GM19193 (cell line): Measurements from ENCODE around the gene HK1.

Source experiments
- POLR2A ChIP-seq: IDR thresholded peaks from 4 replicates; pipeline ENCODE4 v1.6.1; 2011; ENCODE audit not compliant: insufficient read depth, insufficient read length; ENCODE audit errors: extremely low read depth

The HK1 gene

DNA sequence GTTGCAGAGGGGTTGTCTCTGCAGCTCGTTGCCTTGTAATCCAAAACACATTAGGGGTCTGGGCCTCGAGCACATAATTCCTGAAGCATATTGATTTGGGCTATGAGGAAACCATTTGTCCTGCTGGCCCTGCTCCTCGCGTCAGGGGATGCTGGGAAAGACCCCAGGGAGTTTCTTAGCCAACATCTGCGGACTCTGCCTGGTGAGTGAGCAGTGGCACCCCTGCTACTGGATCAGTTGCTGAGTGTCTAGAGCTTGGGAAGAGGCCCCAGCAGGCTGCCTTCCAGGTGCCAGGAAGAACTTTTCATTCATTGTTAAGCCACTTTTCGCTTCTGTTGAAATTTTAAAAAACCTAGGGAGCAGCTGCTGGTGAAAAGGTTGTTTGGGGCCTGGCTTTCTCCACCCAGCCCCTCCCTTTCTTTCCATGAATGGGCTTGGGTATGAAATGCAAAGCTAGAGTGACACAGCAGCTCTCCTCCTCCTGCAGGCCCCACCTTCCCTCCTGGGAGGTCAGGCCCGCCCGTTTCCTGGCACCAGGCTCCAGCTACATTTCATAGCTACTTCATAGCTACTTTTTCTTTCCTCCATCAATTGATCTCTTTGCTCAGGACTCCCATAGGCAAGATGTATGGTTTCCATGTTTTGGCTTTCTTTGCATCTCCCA is 111.7 kb downstream of the HK1 start:
- no peak for TF ChIP-seq POLR2A

DNA sequence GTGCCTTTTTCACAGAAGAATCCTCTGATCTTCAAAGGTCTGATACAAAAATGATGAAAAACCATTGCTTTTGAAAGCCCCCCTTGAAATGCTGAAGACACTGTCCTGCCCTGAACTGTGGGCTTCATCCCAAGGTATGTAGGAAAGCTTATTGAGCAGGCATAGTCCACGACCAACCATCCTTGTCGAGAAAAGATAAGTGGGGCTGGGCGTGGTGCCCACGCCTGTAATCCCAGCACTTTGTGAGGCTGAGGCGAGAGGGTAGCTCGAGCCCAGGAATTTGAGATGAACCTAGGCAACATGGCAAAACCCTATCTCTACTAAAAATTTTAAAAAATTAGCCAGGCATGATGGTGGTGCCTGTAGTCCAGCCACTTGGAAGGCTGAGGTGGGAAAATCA is 112.9 kb downstream of the HK1 start:
- TF ChIP-seq POLR2A = no peak

DNA sequence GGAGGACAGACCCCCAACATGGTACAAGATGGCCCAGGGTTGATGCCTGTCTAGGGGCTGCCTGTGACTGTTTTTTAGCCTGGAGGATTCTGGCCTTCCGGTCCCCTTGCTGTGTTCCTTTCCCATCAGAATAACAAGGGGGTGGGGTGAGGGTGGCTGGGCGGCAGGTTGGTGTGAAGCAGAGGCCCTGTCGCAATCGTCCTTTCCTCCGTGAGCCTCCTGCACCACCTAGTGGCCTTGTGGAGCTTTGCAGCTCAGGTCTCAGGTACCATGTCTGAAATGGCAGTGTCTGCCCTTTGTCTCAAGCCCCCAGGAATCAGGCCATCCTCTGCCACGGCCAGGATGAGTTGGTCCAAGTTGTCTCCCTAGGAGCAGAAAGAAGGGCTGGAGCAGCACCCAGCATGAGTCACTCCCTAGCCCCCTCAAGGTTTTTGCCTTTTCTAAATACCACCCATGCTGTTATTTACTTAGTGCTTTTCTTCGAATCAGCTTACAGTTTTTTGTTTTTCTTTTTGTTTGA is 114.2 kb downstream of the HK1 start:
- TF ChIP-seq POLR2A = no peak

DNA sequence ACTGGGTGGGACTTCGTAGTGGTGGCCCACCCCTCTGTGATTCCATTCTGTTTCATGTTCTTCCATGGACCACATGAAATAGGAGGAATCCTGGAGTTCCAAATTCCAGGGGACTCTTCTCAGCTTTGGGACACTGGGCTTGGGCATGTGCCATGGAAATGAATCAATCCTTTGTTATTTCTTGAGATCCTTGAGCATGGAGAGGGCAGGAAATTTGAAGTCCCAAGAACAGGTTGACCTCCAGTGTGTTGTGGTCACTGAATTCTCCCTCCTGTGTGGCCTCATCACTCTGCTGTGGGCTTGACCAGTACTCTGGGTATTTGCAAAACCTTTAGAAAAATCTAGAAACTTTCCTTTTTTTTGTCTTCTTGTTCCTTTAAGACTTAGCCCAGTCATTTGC is 115.7 kb downstream of the HK1 start:
- TF ChIP-seq POLR2A = no peak

DNA sequence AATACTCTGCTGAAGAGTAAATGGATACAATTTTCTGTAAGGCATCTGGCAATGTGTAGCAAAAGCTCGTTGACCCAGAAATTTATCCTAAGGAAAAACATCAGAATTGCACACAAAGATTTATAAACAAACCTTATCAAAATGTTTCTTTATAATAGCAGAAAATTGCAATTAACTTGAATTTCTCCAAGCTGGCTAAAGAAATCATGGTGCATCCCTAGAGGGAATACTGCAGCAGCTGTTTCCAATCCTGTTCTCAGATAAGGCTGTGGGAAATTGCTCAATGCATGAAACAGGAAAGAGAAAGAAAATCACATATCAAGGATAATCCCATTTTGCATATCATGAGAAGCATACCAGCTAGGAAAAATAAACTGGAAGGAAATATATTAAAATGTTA is 119.7 kb downstream of the HK1 start:
- TF ChIP-seq POLR2A = no peak

DNA sequence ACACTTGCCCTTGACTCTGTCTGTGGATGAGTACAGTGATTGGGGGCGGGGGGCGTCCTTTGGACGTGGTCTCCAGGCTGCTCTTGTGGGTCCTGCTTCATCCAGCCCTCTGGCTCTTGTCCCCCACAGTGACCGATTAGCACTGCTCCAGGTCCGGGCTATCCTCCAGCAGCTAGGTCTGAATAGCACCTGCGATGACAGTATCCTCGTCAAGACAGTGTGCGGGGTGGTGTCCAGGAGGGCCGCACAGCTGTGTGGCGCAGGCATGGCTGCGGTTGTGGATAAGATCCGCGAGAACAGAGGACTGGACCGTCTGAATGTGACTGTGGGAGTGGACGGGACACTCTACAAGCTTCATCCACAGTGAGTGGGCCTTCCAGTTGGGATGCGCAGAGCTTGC is 120.2 kb downstream of the HK1 start:
- TF ChIP-seq POLR2A = no peak

DNA sequence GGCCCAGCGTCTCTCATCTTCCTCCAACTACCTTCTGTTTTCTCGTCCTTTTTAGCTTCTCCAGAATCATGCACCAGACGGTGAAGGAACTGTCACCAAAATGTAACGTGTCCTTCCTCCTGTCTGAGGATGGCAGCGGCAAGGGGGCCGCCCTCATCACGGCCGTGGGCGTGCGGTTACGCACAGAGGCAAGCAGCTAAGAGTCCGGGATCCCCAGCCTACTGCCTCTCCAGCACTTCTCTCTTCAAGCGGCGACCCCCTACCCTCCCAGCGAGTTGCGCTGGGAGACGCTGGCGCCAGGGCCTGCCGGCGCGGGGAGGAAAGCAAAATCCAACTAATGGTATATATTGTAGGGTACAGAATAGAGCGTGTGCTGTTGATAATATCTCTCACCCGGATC is 122.6 kb downstream of the HK1 start:
- TF ChIP-seq POLR2A = no peak

DNA sequence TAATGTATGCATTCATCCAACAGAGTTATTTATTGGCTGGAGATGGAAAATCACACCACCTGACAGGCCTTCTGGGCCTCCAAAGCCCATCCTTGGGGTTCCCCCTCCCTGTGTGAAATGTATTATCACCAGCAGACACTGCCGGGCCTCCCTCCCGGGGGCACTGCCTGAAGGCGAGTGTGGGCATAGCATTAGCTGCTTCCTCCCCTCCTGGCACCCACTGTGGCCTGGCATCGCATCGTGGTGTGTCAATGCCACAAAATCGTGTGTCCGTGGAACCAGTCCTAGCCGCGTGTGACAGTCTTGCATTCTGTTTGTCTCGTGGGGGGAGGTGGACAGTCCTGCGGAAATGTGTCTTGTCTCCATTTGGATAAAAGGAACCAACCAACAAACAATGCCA is 123.1 kb downstream of the HK1 start:
- no peak for TF ChIP-seq POLR2A

DNA sequence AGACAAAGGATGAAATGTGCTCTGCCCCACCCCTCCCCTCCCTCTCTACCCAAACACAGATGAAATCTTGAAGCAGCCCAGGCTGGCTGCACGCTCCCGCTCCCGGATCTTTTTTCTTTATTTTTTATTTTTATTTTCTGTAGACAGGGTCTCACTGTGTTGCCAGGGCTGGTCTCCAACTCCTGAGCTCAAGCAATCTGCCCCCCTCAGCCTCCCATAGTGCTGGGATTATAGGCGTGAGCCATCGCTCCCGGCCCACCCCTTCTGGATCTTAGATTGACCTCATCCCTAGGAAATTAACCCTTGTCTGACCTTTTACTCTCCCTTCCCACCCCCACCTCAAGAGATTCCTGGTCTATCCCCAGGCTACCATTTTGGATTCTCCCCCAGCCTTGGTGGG is 124.1 kb downstream of the HK1 start:
- TF ChIP-seq POLR2A = no peak

DNA sequence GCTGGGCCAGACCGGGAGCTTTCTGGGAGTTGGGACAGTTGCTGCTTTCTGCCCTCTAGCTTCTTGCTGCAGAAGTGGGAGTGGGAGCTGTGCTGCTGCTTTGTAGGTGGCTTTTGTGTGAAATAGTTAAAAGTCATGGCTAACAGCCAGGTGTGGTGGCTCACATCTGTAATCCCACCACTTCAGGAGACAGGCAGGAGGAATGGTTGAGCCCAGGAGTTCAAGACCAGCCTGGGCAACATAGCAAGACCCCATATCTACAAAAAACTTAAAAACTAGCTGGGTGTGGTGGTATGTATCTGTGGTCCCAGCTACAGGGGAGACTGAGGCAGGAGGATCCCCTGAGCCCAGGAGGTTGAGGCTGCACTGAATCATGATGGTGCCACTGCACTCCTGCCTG is 124.8 kb downstream of the HK1 start:
- no peak for TF ChIP-seq POLR2A

DNA sequence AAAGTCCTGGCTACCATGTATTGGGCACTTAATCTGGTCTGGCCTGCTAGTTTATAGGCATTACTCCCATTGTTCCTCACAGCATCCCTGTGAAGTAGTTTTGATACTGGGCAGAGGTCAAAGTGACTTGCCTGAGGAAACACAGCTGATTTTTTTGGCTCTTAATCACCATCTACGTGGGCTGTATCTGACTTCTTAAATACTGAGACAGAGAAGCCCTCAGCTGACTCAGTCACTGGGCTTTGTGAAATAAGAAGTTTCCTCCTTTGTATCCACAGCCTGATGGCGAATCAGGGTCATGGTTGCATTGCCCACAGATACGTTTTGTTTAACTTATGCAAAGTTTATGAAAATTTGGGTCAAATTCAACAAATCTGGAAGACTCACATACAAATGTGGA is 125.2 kb downstream of the HK1 start:
- TF ChIP-seq POLR2A = no peak

DNA sequence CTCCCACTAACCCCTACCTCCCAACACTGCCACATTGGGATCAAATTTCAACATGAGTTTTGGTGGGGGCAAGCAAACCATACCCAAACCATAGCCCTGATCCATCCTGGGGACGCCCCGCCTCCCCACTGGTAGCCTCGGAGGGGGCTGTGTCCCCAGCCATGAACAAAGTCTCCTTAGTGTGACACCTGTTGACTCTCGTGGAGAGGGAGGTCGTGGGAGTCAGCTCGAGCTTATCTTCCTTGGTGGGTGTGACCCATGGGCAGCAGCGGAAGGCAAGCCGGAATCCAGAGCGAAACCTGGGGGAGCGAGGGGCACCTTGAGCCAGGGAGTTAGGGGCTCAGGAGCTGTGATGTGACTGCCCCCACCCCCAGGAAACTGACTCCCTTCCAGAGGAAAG is 126.5 kb downstream of the HK1 start:
- TF ChIP-seq POLR2A = no peak

DNA sequence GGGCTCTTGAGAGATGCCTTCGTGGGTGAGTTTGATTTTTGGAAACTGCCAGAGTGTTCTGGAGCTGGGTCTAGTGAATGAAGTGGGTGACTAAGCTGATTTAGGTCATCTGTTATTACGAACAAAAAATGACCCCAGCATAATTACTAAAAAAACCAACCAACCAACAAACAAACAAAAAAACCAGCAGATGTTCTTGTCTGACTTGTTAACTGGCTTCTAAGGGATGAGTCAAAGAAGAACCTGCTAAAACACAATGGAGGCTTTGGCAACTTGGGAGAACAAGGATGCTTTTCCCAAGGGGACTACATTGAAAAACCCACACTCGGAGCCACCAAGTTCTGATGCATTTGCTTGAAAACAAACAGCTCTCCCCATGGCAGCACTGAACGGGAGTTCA is 126.9 kb downstream of the HK1 start:
- TF ChIP-seq POLR2A = no peak

DNA sequence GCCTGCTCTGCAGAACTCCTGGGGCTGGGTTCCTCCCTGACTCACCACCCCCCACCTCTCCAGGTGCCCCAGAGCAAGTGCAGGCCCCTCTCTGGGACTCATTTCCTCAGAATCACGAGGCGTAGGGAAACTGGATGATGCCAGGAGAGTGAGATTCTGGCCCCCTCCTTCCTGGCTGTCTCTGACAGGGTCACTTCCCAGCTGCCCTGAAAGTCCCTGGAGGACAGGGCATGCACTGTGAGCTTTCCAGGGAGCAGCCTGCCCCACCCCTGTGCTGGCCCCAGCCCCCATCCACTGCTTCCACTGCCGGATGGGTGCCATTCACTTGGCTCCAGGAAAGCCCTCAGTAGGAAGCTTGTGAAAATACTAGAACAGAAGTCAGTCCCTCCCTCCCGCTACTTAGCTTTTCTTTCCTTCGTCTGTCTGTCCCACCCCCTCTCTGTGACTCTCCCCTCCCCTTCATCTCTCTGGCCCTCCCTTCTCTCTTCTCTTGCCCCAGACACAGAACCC is 128.1 kb downstream of the HK1 start:
- no peak for TF ChIP-seq POLR2A

DNA sequence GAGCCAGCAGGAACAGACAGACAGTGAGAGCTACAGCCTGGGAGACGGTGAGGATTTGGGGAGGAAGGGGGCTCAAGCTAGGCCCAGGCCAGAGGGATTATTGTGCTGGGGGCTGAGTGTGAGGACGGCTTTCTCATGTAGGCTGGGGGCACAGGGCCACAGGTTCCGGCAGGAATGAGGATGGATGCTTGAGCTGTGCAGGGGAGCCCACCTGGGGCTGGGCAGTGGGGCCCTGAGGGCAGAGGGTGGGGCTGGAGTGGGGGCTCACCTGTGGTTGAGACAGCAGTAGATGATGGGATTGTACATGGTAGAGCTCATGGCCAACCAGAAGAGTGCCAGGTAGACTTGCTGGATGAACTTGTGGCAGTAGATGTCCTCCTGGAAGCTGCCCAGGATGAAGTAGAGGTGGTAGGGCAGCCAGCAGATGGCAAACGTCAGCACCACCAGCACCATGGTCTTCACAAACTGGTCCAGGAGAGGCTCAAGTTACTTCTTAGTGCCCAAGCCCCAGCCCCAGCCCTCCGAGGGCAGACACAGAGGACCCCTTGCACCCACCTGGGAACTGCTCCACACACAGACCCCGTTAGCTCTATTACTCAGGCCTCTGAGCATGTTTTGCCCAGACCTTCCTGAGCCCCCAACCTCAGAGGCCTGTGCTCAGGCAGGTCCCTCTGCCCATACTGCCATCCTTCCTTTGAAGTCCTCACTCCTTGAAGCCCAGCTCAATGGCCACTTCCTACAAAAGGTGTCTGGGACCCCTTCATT is 128.7 kb downstream of the HK1 start:
- TF ChIP-seq POLR2A = no peak

DNA sequence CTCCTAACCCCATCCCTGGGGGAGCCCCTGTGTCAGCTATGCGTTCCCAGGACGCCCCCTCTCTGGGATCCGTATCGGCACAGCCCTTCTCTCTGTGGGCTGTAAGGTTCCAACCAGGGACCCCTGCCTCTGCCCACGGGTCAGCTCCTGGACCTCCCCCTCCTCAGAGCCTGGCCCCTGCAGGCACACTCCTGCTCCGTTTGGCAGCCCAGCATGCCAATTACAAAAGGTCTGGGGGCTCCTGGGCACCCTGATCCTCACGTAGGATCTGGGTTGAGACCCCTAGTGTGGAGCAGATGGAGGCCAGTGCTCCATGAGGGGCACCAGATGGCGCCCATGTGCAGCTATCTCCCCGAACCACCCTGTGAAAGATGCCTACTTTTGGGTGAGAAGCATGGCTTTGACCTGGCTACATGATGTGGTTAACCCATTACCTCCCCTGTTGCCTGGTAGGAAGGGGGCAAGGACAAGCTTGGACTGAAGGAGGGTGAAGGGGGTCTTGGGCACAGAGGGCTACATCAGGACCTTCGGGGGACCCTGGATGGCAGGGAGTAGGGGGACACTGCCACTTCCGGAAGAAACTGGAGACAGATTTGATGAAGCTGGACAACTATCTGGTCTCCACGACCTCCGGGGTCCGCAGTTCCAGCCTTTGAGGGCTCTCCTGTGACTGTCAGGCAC is 129.5 kb downstream of the HK1 start:
- TF ChIP-seq POLR2A = no peak

DNA sequence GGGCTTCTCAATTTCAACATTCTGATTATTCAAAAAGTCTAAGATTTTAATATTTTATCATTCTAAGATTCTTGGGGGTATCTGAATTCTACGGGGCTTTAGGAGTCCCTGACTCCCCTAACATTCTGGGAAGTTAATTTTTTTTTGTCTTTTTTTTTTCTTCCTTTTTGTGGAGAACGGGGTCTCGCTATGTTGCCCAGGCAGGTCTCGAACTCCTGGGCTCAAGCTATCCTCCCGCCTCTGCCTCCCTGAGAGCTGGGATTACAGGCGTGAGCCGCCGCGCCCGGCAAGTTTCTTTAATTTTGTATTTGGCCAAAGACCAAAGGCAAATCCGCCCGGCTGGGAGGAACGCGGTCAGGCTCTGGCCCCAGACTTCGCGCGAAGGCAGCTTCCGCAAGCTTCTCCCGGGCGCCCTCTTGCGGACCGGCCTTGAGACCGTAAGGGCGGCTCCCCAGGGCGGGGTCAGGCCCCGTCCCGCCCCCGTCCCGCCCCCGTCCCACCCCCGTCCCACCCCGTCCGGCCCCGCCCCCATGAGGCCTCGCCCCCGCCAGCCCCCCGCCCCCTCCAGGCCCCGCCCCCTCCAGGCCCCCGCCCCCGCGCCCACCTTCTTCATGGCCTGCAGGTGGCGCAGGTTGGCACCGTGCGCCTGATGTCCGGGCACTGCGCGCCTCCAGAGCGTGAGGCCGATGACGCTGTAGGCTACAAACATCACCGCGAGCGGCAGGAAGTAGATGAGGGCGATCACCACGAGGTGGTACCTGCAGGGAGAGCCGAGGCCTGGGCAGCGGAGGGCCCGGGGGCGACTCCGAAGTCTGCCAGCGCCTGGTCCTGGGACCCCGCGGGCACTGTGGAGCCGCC is 130.3 kb downstream of the HK1 start:
- TF ChIP-seq POLR2A = peak; percentile 44
